Prostate gland (tissue), 2 donors: ENCODE data around the gene PLA2G4D. TPM values are rescaled to one million over a fixed set of nuclear protein-coding genes. Genes with fewer than 3 reads are reported as not detected.

Experiments used
- DNase-seq: peaks from one replicate; pipeline ENCODE4 v3.0.0-alpha.2; 2019; ENCODE audit warnings: low spot score
- H3K27ac ChIP-seq, 2 donors: fragments of 200-600 bp; sonication (generic); 2 replicates each; pipeline ENCODE4 v1.5.1; 2017 to 2019
- H3K27me3 ChIP-seq: fragments of 200-600 bp; sonication (generic); replicated peaks from 2 replicates; pipeline ENCODE4 v1.5.1; 2019; ENCODE audit not compliant: insufficient read depth
- H3K36me3 ChIP-seq, 2 donors: fragments of 200-600 bp; sonication (generic); 1 replicate in 1 of 2; 2 replicates in 1 of 2; pipeline versions ENCODE4 v1.5.1 to v1.8.1; 2017 to 2019
- H3K4me1 ChIP-seq: fragments of 200-600 bp; sonication (generic); replicated peaks from 2 replicates; pipeline ENCODE4 v1.5.1; 2019
- H3K4me3 ChIP-seq, 2 donors: fragments of 200-600 bp; sonication (generic); 2 replicates each; pipeline ENCODE4 v1.5.1; 2017 to 2019
- H3K9me3 ChIP-seq: fragments of 200-600 bp; sonication (generic); 2 replicates; pipeline ENCODE4 v1.5.1; 2017
- CTCF ChIP-seq, 4 experiments: fragments of 200-600 bp in 2 of 4; fragments of 450-650 bp in 2 of 4; sonication (generic) in 2 of 4; IDR thresholded peaks; 1 replicate in 3 of 4; 2 replicates in 1 of 4; pipeline ENCODE4 v1.5.1; 2016 to 2019; ENCODE audit warnings: antibody characterized with exemption in 4 of 4, mild to moderate bottlenecking in 2 of 4, moderate library complexity in 2 of 4
- POLR2A ChIP-seq: fragments of 450-650 bp; IDR thresholded peaks from one replicate; pipeline ENCODE4 v1.6.1; 2016; ENCODE audit warnings: antibody characterized with exemption, mild to moderate bottlenecking
- POLR2AphosphoS5 ChIP-seq: sonication (generic); formaldehyde crosslinking; IDR thresholded peaks from one replicate; pipeline ENCODE4 v1.6.1; 2017; ENCODE audit warnings: antibody characterized with exemption
- WGBS: methylation state at CpG from one replicate; pipeline ENCODE4 v1.1.5; 2018; 5-methylcytosine and 5-hydroxymethylcytosine counted together
- intact Hi-C: fragments of 100-400 bp; cut with DNase I; formaldehyde crosslinking; loops from one replicate; pipeline ENCODE4 v1.14.2; 2022
- total RNA-seq, 2 donors: library from RNA; depleted of rRNA; stranded (reverse); fragments of >200 nt; gene quantifications; one replicate each; pipeline ENCODE4 v1.1.0, GENCODE V29; 2016

The PLA2G4D gene
- total RNA-seq, 2 donors from 2014 or later, result 1.5 to 2.1 TPM

DNA sequence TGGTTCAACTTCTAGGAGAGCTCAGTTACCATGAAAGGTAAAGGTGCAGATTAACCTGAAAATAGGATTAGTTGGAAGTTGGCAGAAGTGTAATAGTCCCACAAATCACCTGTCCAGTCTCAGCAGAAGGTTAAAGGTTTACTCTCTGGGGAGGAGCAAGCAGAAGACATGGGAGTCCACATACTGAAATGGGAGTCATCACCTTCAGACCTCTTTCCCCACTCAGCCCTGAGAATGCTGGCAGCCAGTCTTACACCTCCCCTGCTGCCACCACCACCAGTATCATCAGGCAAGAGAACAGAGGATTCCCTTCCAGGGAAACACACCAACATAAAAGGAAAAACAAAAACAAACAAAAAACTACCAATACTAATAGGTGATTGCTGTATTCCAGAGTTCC is 13.8 kb upstream of the PLA2G4D start:
- Histone ChIP-seq H3K36me3 (no peaks in the 10 kb centered on the region), H3K27ac (no peak overlapping the region), H3K9me3 (no peaks in the 10 kb centered on the region), H3K4me1 (no peaks in the 10 kb centered on the region), H3K4me3 (no peak overlapping the region), H3K27me3 (no peaks in the 10 kb centered on the region)
- TF ChIP-seq POLR2AphosphoS5, result no peak
- intact Hi-C loops, result no loop called here
- DNase-seq, result no peak

- no peaks in the 10 kb centered on the region for H3K36me3 ChIP-seq
- intact Hi-C loops, result no loop called here
- TF ChIP-seq CTCF (IDR thresholded peaks at IDR 0.05), result no peak
- TF ChIP-seq POLR2A, result no peak
- peak; percentile 62 for TF ChIP-seq POLR2AphosphoS5
- H3K4me3 ChIP-seq, result no peak overlapping the region
- H3K27me3 ChIP-seq, result no peaks in the 10 kb centered on the region
- H3K9me3 ChIP-seq, result no peaks in the 10 kb centered on the region
- peak; percentile 40 for DNase-seq
- WGBS, result 10% methylated on average over 7 of the region's 7 CpGs
- peak overlapping the region; percentile 2 to 39 for H3K27ac ChIP-seq
- no peaks in the 10 kb centered on the region for H3K4me1 ChIP-seq
These were observed 13.1 kb upstream of the PLA2G4D start for GRCh38 chr15:42107473-42107872.

DNA sequence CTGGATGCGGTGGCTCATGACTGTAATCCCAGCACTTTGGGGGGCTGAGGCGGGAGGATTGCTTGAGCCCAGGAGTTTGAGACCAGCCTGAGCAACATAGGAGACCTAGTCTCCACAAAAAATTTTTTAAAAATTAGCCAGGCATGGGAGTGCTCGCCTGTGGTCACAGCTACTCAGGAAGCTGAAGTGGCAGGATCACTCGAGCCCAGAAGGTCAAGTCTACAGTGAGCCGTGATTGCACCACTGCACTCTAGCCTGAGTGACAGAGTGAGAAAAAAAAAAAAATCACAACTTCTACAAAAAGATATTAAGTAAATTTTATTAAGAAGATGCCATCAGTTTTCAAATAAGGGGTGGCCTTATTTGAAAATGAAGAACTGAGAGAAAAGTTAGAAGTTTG is 11.9 kb upstream of the PLA2G4D start:
- Histone ChIP-seq H3K9me3 (no peaks in the 10 kb centered on the region), H3K27ac (no peak overlapping the region), H3K4me3 (no peak overlapping the region), H3K4me1 (no peaks in the 10 kb centered on the region), H3K27me3 (no peaks in the 10 kb centered on the region), H3K36me3 (no peaks in the 10 kb centered on the region)
- intact Hi-C loops, result no loop called here
- DNase-seq, result no peak
- WGBS, result 84% methylated on average over 5 of the region's 5 CpGs
- TF ChIP-seq POLR2AphosphoS5 (no peak), CTCF (IDR thresholded peaks at IDR 0.05) (no peak), POLR2A (no peak)

GRCh38 chr15:42104095-42104891 is 9.9 kb upstream of the PLA2G4D start:
- no peaks in the 10 kb centered on the region for H3K27me3 ChIP-seq

DNA sequence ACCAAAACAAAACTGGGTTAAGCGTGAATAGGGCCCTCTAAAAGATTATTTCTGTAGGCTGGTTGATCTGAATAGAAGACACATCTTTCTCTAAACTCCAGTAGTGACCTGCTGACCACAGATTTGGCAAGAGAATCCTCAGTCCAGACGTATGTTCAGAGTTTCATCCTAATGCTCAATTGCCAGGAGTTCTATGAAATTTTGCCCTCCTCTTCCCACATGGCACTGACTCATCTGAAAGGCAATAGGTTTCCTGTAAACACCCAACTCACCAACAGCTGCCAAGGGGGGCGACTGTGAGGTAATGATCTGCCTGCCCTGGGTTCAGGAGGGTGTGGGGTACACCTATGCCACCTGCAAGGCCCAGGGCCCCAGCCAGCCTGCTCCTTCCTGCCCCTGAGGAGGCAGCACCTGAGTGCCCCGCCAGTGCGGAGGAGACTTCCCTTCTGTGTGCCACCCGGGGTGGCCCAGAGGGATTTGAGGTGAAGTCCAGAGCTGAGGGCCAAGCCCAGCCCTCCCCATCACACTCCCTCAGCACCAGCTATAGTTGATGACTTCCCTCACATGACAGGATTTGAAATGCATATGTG is 8.4 kb upstream of the PLA2G4D start:
- Histone ChIP-seq H3K4me3 (no peak overlapping the region), H3K27ac (no peak overlapping the region), H3K9me3 (no peaks in the 10 kb centered on the region), H3K36me3 (no peaks in the 10 kb centered on the region), H3K4me1 (no peaks in the 10 kb centered on the region), H3K27me3 (no peaks in the 10 kb centered on the region)
- TF ChIP-seq POLR2A, result no peak
- no peak for TF ChIP-seq POLR2AphosphoS5
- TF ChIP-seq CTCF (IDR thresholded peaks at IDR 0.05), result no peak
- DNase-seq, result no peak
- intact Hi-C loops, result no loop called here
- 73% methylated on average over 6 of the region's 6 CpGs for WGBS

More at GRCh38 chr15:42104095-42104891, 9.9 kb upstream of the PLA2G4D start:
- Histone ChIP-seq H3K9me3 (no peaks in the 10 kb centered on the region), H3K4me1 (no peaks in the 10 kb centered on the region), H3K4me3 (no peak overlapping the region), H3K27ac (no peak overlapping the region), H3K36me3 (no peaks in the 10 kb centered on the region)
- intact Hi-C loops, result no loop called here
- TF ChIP-seq POLR2AphosphoS5 (no peak), POLR2A (no peak)
- 84% methylated on average over 11 of the region's 11 CpGs for WGBS
- DNase-seq, result no peak

DNA sequence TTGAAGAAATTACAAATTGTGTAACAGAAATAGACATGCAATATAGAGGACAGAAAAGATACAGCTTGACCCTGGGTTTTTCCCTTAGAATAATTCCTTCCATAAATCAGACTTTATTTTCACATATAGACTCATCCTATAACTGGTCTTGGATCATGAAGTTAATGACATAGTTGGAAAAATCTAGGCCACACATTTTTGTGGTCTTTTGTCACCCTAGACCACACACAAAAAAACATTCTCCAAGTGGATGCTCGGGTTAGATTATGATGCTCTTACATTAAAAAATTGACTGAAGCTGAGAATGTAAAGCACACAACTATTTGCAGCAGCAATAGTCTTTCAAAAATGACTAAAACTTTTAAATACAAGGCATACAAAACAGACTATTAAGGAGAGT is 7.5 kb upstream of the PLA2G4D start:
- TF ChIP-seq POLR2A, result no peak
- TF ChIP-seq POLR2AphosphoS5, result no peak
- no peak for TF ChIP-seq CTCF (IDR thresholded peaks at IDR 0.05)
- no peak overlapping the region for H3K4me3 ChIP-seq
- H3K27ac ChIP-seq, result no peak overlapping the region
- H3K9me3 ChIP-seq, result no peaks in the 10 kb centered on the region
- intact Hi-C loops, result no loop called here
- H3K36me3 ChIP-seq, result no peaks in the 10 kb centered on the region
- H3K4me1 ChIP-seq, result no peaks in the 10 kb centered on the region
- no peak for DNase-seq
- WGBS, result 77% methylated on average over 1 of the region's 1 CpG
- H3K27me3 ChIP-seq, result no peaks in the 10 kb centered on the region
